Amygdala (tissue), 56 donors: ENCODE data around the gene GIT1.
"Not testable (repeated sequence)": the region's sequence is repeated elsewhere in the genome, so short reads cannot be mapped to it uniquely, and the experiment has no call there.

Experiments
- DNase-seq, 56 donors: peaks; one replicate each; lab custom pipeline; 2025; lab: John Stamatoyannopoulos, UW

GIT1 gene

GRCh38 chr17:29570521-29570920 lies 18.9 kb downstream of the GIT1 start:
- no peak for DNase-seq

- DNase-seq: no peak
These were observed 20.1 kb downstream of the GIT1 start for GRCh38 chr17:29569245-29569950.

GRCh38 chr17:29568331-29569244 lies 20.9 kb downstream of the GIT1 start, which contains the start of gene TP53I13:
TP53I13 (plus strand) TSS chr17:29568701; CDS start chr17:29568759, 58 bp downstream.
- DNase-seq: peak in 43 of 56 donors; percentile 35 to 85 (median 69)

- peak in 12 of 56 donors; percentile 34 to 62 (median 52) for DNase-seq
These were observed 21.7 kb downstream of the GIT1 start for GRCh38 chr17:29567554-29568330.

- no peak for DNase-seq
These were observed 22.2 kb downstream of the GIT1 start for GRCh38 chr17:29567304-29567553.

GRCh38 chr17:29566473-29567303 lies 22.8 kb downstream of the GIT1 start, which contains the start of gene ABHD15:
ABHD15 (minus strand) TSS chr17:29567037; CDS start chr17:29566966, 71 bp downstream.
- DNase-seq: peak in 31 of 56 donors; percentile 29 to 76 (median 56)

GRCh38 chr17:29565643-29566472 lies 23.6 kb downstream of the GIT1 start:
- no peak for DNase-seq

GRCh38 chr17:29563816-29564215 lies 25.6 kb downstream of the GIT1 start:
- no peak for DNase-seq

GRCh38 chr17:29562615-29563014 lies 26.8 kb downstream of the GIT1 start:
- DNase-seq: no peak

GRCh38 chr17:29561554-29562517 lies 27.6 kb downstream of the GIT1 start:
- DNase-seq: peak in 1 of 56 donors; percentile 43

GRCh38 chr17:29560316-29560715 lies 29.1 kb downstream of the GIT1 start:
- DNase-seq: no peak

- DNase-seq: no peak
These were observed 29.8 kb downstream of the GIT1 start for GRCh38 chr17:29559640-29560039.

GRCh38 chr17:29558139-29558538 lies 31.3 kb downstream of the GIT1 start:
- not testable (repeated sequence) for DNase-seq

- DNase-seq: no peak
These were observed 31.7 kb downstream of the GIT1 start for GRCh38 chr17:29557739-29558116.

GRCh38 chr17:29557085-29557738 lies 32.2 kb downstream of the GIT1 start:
- DNase-seq: no peak

- DNase-seq: no peak
These were observed 33.6 kb downstream of the GIT1 start for GRCh38 chr17:29555840-29556239.

GRCh38 chr17:29549177-29549923 lies 40.1 kb downstream of the GIT1 start:
- peak in 1 of 56 donors; percentile 25 for DNase-seq
